ENCODE data around the gene ARHGAP28.
"Not testable (repeated sequence)": the region's sequence is repeated elsewhere in the genome, so short reads cannot be mapped to it uniquely, and the experiment has no call there.

Gene ARHGAP28

GRCh38 chr18:6835345-6835744 lies 105.8 kb downstream of the ARHGAP28 start:
- TF ChIP-seq ZNF274 (IDR thresholded peaks at IDR 0.05; ENCODE audit: low read depth, low read length), result no peak
- H3K4me3 ChIP-seq (ENCODE audit: low read length), result no peak overlapping the region

- TF ChIP-seq ZNF274 (IDR thresholded peaks at IDR 0.05; ENCODE audit: low read depth, low read length), result no peak
- H3K4me3 ChIP-seq (ENCODE audit: low read length), result no peak overlapping the region
Observed at GRCh38 chr18:6836331-6836730, 106.8 kb downstream of the ARHGAP28 start.

- no peak for TF ChIP-seq ZNF274 (IDR thresholded peaks at IDR 0.05; ENCODE audit: low read depth, low read length)
- no peak overlapping the region for H3K4me3 ChIP-seq (ENCODE audit: low read length)
Observed at GRCh38 chr18:6837904-6838303, 108.4 kb downstream of the ARHGAP28 start.

GRCh38 chr18:6842081-6842480 lies 112.6 kb downstream of the ARHGAP28 start:
- no peak overlapping the region for H3K4me3 ChIP-seq (ENCODE audit: low read length)
- TF ChIP-seq ZNF274 (IDR thresholded peaks at IDR 0.05; ENCODE audit: low read depth, low read length), result no peak

- no peak for TF ChIP-seq ZNF274 (IDR thresholded peaks at IDR 0.05; ENCODE audit: low read depth, low read length)
- H3K4me3 ChIP-seq (ENCODE audit: low read length), result no peak overlapping the region
Observed at GRCh38 chr18:6843308-6843707, 113.8 kb downstream of the ARHGAP28 start.

GRCh38 chr18:6845521-6845920 lies 116.0 kb downstream of the ARHGAP28 start:
- not testable (repeated sequence) for H3K4me3 ChIP-seq (ENCODE audit: low read length)

- TF ChIP-seq ZNF274 (IDR thresholded peaks at IDR 0.05; ENCODE audit: low read depth, low read length), result no peak
- H3K4me3 ChIP-seq (ENCODE audit: low read length), result no peak overlapping the region
Observed at GRCh38 chr18:6850396-6850795, 120.9 kb downstream of the ARHGAP28 start.

- no peak for TF ChIP-seq ZNF274 (IDR thresholded peaks at IDR 0.05; ENCODE audit: low read depth, low read length)
- H3K4me3 ChIP-seq (ENCODE audit: low read length), result no peak overlapping the region
Observed at GRCh38 chr18:6851480-6851879, 122.0 kb downstream of the ARHGAP28 start.

GRCh38 chr18:6854811-6855210 lies 125.3 kb downstream of the ARHGAP28 start:
- no peak overlapping the region for H3K4me3 ChIP-seq (ENCODE audit: low read length)
- no peak for TF ChIP-seq ZNF274 (IDR thresholded peaks at IDR 0.05; ENCODE audit: low read depth, low read length)

- no peak for TF ChIP-seq ZNF274 (IDR thresholded peaks at IDR 0.05; ENCODE audit: low read depth, low read length)
- H3K4me3 ChIP-seq (ENCODE audit: low read length), result no peak overlapping the region
Observed at GRCh38 chr18:6855767-6856166, 126.3 kb downstream of the ARHGAP28 start.

GRCh38 chr18:6857300-6857699 lies 127.8 kb downstream of the ARHGAP28 start:
- TF ChIP-seq ZNF274 (IDR thresholded peaks at IDR 0.05; ENCODE audit: low read depth, low read length), result no peak
- H3K4me3 ChIP-seq (ENCODE audit: low read length), result no peak overlapping the region

GRCh38 chr18:6859676-6860422 lies 130.3 kb downstream of the ARHGAP28 start:
- H3K4me3 ChIP-seq (ENCODE audit: low read length), result no peak overlapping the region
- TF ChIP-seq ZNF274 (IDR thresholded peaks at IDR 0.05; ENCODE audit: low read depth, low read length), result no peak

GRCh38 chr18:6860804-6861448 lies 131.4 kb downstream of the ARHGAP28 start:
- no peak for TF ChIP-seq ZNF274 (IDR thresholded peaks at IDR 0.05; ENCODE audit: low read depth, low read length)

GRCh38 chr18:6865251-6865650 lies 135.7 kb downstream of the ARHGAP28 start:
- TF ChIP-seq ZNF274 (IDR thresholded peaks at IDR 0.05; ENCODE audit: low read depth, low read length), result no peak
- H3K4me3 ChIP-seq (ENCODE audit: low read length), result no peak overlapping the region

More at GRCh38 chr18:6860804-6861448, 131.4 kb downstream of the ARHGAP28 start:
- H3K4me3 ChIP-seq (ENCODE audit: low read length), result no peak overlapping the region

GRCh38 chr18:6866552-6867085 lies 137.1 kb downstream of the ARHGAP28 start:
- H3K4me3 ChIP-seq (ENCODE audit: low read length), result no peak overlapping the region
- no peak for TF ChIP-seq ZNF274 (IDR thresholded peaks at IDR 0.05; ENCODE audit: low read depth, low read length)
